Hematopoietic multipotent progenitor cell treated with erythropoietin and hydrocortisone succinate and interleukin-3 and kit ligand, for 15 days (in vitro differentiated cells): ENCODE data around the gene SAMHD1.
A peak's percentile ranks its signal among the peaks of the same experiment; 100 is the strongest.
"Not testable (repeated sequence)": the region's sequence is repeated elsewhere in the genome, so short reads cannot be mapped to it uniquely, and the experiment has no call there.

ENCODE experiments used
- DNase-seq: peaks from one replicate; pipeline ENCODE4 v3.0.0-alpha.2; 2015; ENCODE audit warnings: low spot score

SAMHD1 gene

DNA sequence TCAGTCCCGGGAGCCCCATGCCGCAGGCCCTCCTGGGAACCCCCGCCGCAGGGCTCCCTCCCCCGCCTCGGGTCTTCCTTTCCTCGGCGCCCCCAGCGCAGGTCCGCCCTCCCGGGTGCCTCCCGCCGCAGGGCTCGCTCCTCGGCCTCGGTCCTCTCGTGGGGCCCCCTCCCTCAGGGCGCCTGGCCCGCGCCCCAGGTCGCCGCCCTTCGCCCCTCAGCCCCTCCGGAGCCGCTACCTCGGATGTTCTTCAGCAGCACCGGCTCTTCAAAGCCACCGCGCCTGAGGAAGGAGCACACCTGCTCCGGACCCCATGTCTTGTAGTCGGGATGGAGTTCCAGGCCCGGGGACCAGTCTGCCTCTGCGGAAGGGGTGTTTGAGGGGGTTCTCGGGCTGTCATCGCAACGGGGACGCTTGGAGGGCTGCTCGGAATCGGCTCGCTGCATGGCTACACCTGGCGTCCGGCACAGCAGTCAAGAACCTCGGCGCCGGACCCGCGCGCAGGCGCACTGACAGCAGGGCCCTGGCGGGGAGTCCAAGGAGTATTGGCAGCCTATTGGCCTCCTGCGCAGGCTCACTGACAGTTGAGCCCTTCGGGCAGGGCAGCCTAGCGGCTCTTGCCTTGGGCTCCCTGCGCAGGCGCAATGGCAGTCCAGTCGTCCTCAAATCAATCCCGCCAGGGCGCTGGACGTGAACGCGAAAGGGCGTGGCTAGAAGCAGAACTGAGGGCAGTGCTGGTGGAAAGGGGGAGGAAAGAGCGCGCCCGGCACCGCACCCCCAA is at the start of gene SAMHD1:
Gene SAMHD1, minus strand, starts transcription at position 511 of the 781 bp plus-strand sequence. Its CDS starts 65 bp downstream, at position 446.
- peak; percentile 70 for DNase-seq

DNA sequence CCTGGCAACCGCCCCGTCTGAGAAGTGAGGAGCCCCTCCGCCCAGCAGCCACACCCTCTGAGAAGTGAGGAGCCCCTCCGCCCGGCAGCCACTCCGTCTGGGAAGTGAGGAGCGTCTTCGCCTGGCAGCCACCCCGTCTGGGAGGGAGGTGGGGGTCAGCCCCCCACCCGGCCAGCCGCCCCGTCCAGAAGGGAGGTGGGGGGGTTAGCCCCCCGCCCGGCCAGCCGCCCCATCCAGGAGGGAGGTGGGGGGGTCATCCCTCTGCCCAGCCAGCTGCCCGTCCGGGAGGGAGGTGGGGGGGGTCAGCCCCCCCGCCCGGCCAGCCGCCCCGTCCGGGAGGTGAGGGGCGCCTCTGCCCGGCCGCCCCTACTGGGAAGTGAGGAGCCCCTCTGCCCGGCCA is 48.7 kb upstream of the SAMHD1 start:
- not testable (repeated sequence) for DNase-seq

DNA sequence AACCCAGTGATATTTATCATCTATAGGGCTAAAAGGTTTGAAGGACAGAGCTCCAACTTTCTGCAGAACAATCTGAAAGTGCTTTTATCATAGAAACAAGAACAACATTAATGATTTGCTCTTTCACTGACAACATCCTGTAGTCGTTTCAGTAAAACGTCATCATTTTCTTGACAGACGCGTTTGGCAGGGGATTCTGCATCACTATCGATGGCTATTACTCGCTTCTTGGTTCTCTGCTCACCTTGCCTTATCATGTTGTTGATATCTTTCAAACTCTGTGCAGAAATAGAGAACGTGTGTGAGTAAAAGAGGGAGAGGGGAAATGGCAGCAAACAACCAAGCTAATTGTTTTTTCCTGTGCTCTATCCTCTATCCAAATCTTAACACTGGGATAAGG is 47.1 kb upstream of the SAMHD1 start:
- DNase-seq: no peak

DNA sequence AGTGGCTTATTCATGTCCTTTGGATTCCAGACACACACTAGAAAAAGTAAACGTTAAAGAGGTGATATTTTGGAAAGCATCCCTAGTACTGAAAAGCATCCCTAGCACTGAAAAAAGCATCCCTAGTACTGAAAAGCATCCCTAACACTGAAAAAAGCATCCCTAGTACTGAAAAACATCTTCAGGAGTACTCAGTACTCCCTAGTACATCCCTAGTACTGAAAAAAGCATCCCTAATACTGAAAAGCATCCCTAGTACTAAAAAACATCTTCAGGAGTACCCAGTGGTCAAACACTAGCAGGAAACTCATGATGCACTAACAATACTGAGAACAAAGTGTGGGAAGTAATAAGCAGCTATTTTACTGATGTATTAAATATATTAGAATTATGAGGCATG is 45.6 kb upstream of the SAMHD1 start:
- DNase-seq: no peak

DNA sequence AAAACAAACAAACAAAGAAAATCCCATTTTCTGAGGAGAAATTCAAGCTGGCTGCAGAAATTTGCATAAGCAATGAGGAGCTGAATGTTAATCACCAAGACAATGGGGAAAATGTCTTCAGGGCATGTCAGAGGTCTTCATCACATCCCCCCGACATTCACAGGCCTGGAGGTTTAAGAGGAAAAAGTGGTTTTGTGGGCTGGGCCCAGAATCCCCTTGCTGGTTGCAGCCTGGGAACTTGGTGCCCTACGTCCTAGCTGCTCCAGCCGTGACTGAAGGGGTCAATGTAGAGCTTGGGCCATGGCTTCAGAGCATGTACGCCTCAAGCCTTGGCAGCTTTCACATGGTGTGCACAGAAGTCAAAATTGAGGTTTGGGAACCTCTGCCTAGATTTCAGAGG is 42.7 kb upstream of the SAMHD1 start:
- DNase-seq: not testable (repeated sequence)

DNA sequence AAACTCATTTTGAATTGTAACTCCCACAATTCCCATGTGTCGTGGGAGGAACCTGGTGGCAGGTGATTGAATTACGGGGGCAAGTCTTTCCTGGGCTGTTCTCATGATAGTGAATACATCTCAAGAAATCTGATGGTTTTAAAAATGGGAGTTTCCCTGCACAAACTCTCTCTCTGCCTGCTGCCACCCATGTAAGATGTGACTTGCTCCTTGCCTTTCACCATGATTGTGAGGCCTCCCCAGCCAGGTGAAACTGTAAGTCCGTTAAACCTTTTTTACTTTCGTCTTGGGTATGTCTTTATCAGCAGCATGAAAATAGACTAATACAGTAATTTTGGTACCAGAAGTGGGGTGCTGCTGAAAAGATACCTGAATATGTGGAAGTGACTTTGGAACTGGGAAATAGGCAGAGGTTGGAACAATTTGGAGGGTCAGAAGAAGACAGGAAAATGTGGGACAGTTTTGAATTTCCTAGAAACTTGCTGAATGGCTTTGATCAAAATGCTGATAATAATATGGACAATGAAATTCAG is 41.4 kb upstream of the SAMHD1 start:
- no peak for DNase-seq

DNA sequence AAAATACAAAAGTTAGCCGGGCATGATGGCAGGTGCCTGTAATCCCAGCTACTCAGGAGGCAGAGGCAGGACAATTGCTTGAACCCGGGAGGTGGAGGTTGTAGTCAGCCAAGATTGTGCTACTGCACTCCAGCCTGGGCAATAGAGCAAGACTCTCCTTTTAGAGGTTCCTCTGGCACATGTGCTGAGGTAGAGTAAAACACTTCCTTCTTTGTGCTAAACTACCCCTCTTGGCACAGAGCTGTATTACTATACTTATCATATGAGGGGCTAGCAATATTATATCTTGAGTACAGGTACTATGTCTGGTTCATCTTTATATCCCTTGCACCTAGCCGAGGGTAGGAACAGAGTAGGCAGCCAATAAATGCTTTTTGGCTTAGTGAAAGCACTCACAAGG is 40.2 kb upstream of the SAMHD1 start:
- no peak for DNase-seq

DNA sequence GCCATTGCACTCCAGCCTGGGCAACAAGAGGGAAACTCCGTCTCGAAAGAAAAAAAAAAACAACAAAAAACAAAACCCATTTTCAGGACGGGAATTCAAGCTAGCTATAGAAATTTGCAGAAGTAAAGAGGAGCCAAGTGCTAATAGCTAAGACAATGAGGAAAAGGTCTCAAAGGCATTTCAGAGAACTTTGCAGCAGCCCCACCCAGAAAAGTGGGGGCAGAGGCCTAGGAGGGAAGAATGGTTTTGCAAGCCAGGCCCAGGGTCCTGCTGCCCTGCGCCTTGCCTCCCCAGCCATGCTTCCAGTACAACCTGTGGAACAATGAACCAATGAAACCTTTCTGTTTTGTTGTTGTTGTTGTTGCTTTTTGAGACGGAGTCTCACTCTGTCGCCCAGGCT is 38.3 kb upstream of the SAMHD1 start:
- no peak for DNase-seq

DNA sequence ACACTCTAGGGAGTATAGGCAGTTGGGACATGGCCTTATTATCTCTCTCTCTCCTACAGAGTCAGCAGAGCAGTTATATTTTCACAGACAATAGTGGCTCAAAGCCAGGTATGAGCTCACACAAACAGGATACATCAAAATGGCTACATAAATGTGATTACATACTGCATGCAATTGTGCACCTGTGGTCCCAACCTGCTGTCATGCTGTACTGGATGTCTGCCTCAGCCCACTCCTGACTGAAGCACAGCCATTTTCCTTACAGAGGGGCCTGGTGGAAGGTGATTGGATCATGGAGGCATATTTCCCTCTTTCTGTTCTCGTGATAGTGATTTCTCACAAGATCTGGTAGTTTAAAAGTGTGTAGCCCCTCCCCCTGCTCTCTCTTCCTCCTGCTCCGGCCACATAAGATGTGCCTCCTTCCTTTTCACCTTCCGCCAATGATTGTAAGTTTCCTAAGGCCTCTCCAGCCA is 37.0 kb upstream of the SAMHD1 start:
- DNase-seq: no peak

DNA sequence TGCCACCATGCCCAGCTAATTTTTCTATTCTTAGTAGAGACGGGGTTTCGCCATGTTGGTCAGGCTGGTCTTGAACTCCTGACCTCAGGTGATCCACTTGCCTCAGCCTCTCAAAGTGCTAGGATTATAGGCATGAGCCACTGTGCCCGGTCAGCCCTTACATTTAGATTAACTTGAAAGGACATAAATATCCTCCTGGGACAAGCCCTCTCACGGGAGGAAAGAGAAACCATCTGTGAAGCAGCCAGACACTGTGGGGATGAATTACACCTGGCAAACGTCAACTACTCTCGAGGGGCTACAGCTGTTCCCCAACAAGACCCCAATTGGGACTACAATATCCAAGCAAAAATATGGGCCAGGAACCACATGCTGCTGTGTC is 32.7 kb upstream of the SAMHD1 start:
- DNase-seq: no peak

DNA sequence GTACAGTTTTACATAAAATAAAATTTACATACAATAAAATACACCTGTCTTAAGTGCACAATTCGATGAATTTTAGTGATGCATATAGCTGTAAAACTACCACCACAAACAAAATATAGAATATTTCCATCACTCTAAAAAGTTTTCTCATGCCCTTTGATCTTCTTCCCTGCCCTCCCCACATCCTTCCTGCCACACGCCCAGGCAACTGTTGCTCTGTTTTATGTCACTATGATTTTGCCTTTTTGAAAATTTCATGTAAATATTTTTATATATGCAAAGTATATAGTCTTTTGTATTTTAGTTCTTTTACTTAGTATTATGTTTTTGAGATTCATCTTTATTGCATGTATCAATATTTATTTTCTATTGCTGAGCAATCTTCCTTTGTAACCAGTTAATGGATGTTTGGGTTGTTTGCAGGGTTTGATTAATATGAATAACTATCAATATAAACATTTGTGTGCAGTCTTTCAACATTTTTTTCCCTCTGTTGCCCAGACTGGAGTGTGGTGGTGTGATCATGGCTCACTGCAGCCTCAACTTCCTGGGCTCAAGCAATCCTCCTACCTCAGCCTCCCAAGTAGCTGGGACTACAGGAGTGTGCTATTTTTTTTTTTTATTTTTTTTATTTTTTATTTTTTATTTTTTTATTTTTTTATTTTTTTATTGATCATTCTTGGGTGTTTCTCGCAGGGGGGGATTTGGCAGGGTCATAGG is 23.8 kb upstream of the SAMHD1 start:
- DNase-seq: no peak

DNA sequence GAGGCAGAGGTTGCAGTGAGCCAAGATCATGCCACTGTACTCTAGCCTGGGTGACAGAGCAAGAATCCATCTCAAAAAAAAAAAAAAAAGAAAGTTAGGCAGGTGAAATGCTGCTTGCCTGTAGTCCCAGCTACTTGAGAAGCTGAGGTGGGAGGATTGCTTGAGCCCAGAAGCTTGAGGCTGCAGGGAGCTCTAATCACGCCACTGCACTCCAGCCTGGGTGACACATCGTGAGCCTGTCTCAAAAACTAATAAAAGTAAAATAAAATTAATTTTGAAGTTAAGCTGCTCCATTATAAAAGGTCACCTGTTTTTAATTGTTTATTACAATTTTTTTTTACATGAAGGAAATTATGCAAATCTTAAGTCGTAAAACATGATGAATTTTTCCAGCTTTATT is 23.2 kb upstream of the SAMHD1 start:
- DNase-seq: no peak

DNA sequence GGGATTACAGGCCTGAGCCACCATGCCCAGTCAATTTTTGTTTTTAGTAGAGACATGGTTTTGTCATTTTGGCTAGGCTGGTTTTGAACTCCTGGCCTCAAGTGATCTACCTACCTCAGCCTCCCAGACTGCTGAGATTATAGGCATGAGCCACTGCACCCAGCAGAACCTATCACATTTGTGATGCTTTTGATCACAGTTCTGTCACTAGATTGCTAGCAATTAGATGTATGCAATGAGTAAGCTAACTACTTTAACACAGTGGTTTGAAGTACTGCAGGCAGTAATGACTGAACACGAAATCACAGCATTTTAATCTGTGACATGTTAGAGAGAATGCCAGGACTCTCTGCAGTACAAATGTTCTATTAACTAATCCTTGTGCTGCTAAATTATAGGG is 19.6 kb upstream of the SAMHD1 start:
- no peak for DNase-seq

DNA sequence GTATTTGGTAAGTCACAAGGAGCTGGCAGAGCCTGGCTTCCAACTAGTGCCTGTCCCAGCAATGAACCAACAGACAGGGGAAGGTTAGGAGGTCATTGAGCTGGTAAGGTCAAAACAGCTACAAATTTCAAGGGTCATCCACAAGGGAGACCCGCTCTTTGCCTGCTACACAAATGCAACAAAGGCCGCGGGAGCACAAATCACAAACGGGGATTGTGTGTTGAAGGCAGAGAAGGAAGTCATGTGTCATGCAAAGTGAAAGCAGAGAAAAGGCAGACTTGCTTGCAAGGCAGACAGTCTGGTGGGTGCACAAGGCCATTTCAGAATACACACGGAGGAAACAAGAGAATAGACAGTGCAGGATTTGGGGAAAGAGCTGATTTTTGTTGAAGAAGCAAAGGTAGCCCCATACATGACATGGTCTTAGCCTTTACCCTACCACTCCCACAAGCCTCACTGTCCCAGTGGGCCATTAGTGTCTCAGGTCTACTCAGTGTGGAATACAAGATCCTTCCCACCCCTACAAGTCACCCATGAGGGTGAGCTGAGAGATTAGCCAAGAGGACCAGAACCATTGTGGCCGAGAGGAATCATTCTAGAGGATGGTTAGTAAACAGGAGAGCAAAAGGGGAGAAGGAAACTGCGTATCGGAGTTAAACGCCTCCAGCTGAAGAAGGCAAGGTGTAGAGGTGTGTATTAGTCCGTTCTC is 18.1 kb upstream of the SAMHD1 start:
- DNase-seq: no peak

DNA sequence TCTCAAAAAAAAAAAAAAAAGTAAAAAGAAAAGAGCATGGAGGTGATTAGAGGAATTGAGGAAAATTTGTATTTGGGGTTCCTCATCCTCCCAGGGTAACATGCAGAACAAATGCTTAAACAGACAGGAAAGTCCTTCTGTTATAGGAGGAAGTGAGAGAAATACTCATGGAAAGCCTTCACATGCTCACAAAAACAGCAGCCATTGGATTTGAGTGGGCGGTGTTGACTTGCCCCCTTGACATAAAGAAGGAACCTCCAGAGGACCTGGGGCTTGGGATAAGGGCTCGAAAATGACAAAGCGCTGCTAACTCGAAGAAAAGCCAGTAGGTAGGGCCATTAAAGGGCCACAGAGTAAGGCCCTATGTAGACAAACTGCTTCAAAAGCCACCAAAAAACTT is 17.5 kb upstream of the SAMHD1 start:
- DNase-seq: no peak

DNA sequence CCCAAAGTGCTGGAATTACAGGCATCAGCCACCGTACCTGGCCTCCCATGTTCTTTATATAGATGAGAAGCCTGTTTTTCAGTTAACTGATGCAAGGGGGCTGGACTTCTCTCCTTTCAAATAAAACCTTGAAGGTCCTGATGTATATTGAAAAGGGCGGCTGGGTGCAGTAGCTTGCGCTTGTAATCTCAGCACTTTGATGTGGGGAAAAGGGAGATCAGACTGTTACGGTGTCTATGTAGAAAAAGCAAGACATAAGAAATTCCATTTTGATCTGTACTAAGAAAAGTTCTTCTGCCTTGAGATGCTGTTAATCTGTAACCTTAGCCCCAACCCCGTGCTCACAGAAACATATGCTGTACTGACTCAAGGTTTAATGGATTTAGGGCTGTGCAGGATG is 16.1 kb upstream of the SAMHD1 start:
- no peak for DNase-seq

DNA sequence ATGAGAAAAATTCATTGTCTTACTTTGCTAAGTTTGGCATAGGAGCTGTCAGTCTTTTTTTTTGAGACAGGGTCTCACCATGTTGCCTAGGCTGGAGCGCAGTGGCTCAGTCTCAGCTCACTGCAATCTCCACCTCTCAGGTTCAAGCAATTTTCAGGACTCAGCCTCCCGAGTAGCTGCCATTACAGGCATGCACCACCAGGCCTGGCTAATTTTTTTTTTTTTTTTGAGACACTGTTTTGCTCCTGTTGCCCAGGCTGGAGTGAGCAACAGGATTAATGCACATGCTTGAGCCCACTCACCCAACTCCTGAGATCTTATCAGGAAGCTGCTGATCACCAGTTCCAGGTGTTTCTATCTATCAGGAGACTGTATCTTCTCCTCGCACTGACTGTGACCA is 15.5 kb upstream of the SAMHD1 start:
- DNase-seq: not testable (repeated sequence)

DNA sequence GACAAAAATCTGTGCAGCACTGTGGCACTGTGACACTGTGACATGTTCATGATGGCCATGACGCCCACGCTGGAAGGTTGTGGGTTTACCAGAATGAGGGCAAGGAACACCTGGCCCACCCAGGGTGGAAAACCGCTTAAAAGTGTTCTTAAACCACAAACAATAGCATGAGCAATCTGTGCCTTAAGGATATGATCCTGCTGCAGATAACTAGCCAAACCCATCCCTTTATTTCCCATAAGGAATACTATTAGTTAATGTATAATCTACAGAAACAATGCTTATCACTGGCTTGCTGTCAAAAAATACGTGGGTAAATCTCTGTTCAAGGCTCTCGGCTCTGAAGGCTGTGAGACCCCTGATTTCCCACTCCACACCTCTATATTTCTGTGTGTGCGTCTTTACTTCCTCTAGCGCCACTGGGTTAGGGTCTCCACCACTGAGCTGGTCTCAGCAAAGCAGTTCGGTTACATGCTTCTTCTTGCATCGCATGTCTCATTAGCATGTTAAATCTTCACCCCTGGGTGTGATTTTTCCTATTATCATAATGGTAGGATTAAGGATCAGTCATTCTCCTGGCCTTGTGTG is 10.9 kb upstream of the SAMHD1 start:
- DNase-seq: not testable (repeated sequence)

DNA sequence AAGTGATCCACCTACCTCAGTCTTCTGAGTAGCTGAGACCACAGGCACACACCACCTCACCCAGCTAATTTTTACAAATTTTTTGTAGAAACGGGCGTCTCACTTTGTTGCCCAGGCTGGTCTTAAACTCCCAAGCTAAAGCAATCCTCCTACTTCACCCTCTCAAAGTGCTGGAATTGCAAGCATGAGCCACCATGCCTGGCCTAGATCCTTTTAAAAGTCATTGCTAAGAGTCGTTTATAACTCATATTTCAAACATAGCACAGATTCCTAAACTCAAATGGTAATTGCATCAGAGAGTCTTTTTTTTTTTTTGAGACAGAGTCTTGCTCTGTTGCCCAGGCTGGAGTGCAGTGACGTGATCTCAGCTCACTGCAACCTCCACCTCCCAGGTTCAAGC is 7.7 kb upstream of the SAMHD1 start:
- no peak for DNase-seq

DNA sequence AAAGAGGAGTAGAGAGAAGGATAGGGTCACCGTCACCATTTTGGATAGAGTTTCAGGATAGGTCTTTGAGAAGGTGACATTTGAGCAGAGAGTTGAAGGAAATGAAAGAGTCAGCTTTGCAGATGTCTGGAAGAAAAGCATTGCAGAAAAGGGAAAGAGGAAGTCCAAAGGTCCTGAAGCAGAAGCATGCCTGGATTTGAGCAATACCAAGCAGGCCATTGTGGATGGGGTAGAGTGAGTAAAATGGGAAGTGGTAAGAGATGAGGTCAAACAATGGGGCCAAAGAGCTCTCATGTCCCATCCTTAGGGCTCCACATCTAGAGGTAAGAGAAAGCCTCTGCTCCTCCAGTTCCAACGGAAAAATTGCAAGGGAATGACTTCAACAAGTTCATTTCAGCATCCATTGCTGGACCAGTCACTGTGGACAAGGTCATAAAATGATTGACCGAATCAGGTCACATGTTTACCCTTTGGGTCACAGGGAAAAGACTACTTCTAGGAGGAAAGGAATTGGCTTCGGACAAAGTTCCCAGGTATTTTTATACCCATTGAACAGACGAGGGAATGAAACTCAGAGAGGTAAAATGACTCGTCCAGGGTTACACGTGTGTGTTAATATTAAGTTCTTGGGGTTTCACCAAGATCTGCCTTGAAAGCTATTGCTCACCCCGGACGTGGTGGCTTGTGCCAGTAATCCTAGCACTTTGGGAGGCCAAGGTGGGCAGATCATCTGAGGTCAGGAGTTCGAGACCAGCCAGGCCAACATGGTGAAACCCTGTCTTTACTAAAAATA is 6.6 kb upstream of the SAMHD1 start:
- DNase-seq: no peak

DNA sequence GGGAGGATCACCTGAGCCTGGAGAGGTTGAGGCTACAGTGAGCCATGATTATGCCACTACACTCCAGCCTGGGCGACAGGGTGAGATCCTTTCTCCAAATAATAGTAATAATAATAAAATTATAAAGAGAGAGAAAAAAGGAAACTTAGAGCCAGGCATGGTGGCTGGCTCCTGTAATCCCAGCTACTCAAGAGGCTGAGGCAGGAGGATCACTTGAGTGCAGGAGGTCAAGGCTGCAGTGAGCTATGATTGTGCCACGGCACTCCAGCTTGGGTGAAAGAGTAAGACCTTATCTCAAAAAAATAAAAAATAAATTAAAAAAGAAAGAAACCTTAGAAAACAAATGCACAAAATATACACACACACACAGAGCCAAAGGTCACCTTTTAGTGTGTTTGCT is 5.2 kb upstream of the SAMHD1 start:
- DNase-seq: no peak
